Breast epithelium (tissue), 4 donors: ENCODE measurements around the gene MARCKS. TPM values are rescaled to one million over a fixed set of nuclear protein-coding genes. Genes with fewer than 3 reads are reported as not detected.
A peak's percentile ranks its signal among the peaks of the same experiment; 100 is the strongest.

ENCODE experiments used
- DNase-seq, 2 donors: peaks; one replicate each; pipeline ENCODE4 v3.0.0-alpha.2; 2019; ENCODE audit warnings: low spot score in 2 of 2
- H3K27ac ChIP-seq, 2 donors: fragments of 200-600 bp; sonication (generic) in 1 of 2; one replicate each; pipeline ENCODE4 v1.5.1; 2016 to 2019; ENCODE audit warnings: mild to moderate bottlenecking in 1 of 2
- H3K27me3 ChIP-seq, 2 donors: fragments of 200-600 bp; sonication (generic) in 1 of 2; one replicate each; pipeline versions ENCODE4 v1.5.1 to v1.6.0; 2017 to 2019; ENCODE audit warnings: control low read depth in 1 of 2, mild to moderate bottlenecking in 1 of 2
- H3K36me3 ChIP-seq: fragments of 200-600 bp; one replicate; pipeline ENCODE4 v1.5.1; 2019
- H3K4me1 ChIP-seq, 2 donors: fragments of 200-600 bp; sonication (generic); one replicate each; pipeline ENCODE4 v1.5.1; 2016 to 2019; ENCODE audit warnings: control low read depth in 1 of 2
- H3K4me3 ChIP-seq, 3 donors: fragments of 200-600 bp; sonication (generic); 1 replicate in 2 of 3; 2 replicates in 1 of 3; pipeline ENCODE4 v1.5.1; 2016 to 2019; ENCODE audit warnings: mild to moderate bottlenecking in 3 of 3, moderate library complexity in 2 of 3
- H3K9me3 ChIP-seq, 2 donors: fragments of 200-600 bp; sonication (generic) in 1 of 2; one replicate each; pipeline ENCODE4 v1.5.1; 2016 to 2019; ENCODE audit warnings: control low read depth in 1 of 2
- CTCF ChIP-seq, 3 donors: fragments of 450-650 bp; IDR thresholded peaks; one replicate each; pipeline ENCODE4 v1.5.1; 2016 to 2017; ENCODE audit warnings: antibody characterized with exemption in 3 of 3, mild to moderate bottlenecking in 3 of 3, moderate library complexity in 3 of 3
- POLR2A ChIP-seq: fragments of 450-650 bp; IDR thresholded peaks from one replicate; pipeline ENCODE4 v1.6.1; 2016; ENCODE audit warnings: antibody characterized with exemption, mild to moderate bottlenecking, moderate library complexity
- POLR2AphosphoS5 ChIP-seq, 3 donors: sonication (generic); formaldehyde crosslinking; IDR thresholded peaks; one replicate each; pipeline ENCODE4 v1.6.1; 2017; ENCODE audit warnings: antibody characterized with exemption in 3 of 3
- intact Hi-C: fragments of 100-400 bp; cut with DNase I; formaldehyde crosslinking; loops from one replicate; pipeline ENCODE4 v1.15.1; 2023; ENCODE audit warnings: low total_unique reads
- total RNA-seq, 3 donors: library from RNA; depleted of rRNA; stranded (reverse); fragments of >200 nt; gene quantifications; one replicate each; pipeline ENCODE4 v1.1.0, GENCODE V29; 2016

Gene MARCKS
- total RNA-seq: 10 to 100 TPM; 19.8 to 54.4 (median 50.8) TPM

GRCh38 chr6:113856625-113857555 is at the start of gene MARCKS:
Gene MARCKS (plus strand): TSS chr6:113857345. CDS start chr6:113857746, 401 bp downstream.
- peak within 1 kb of the TSS; percentile 97 to 98 for H3K27ac ChIP-seq
- peak in 2 of 3 donors; percentile 13 to 78 for TF ChIP-seq POLR2AphosphoS5 (IDR thresholded peaks at IDR 0.05)
- TF ChIP-seq CTCF (IDR thresholded peaks at IDR 0.05): no peak
- peak; percentile 56 for TF ChIP-seq POLR2A
- no peaks in the 10 kb centered on the region for H3K36me3 ChIP-seq
- H3K4me1 ChIP-seq: no peaks in the 10 kb centered on the region
- DNase-seq: peak; percentile 77 to 79
- intact Hi-C loops: no loop called here
- H3K9me3 ChIP-seq: no peaks in the 10 kb centered on the region
- no peaks in the 10 kb centered on the region for H3K27me3 ChIP-seq
- H3K4me3 ChIP-seq: peak within 1 kb of the TSS; percentile 70 to 80 (median 70)

GRCh38 chr6:113809826-113810225 is 47.3 kb upstream of the MARCKS start:
- Histone ChIP-seq H3K9me3 (no peaks in the 10 kb centered on the region), H3K27ac (no peak overlapping the region), H3K36me3 (no peaks in the 10 kb centered on the region), H3K27me3 (no peaks in the 10 kb centered on the region), H3K4me1 (no peaks in the 10 kb centered on the region), H3K4me3 (no peak overlapping the region)
- TF ChIP-seq POLR2AphosphoS5 (IDR thresholded peaks at IDR 0.05) (no peak), CTCF (IDR thresholded peaks at IDR 0.05) (no peak), POLR2A (no peak)
- DNase-seq: no peak
- intact Hi-C loops: no loop called here

GRCh38 chr6:113813142-113813541 is 44.0 kb upstream of the MARCKS start:
- no peaks in the 10 kb centered on the region for H3K4me1 ChIP-seq
- H3K27ac ChIP-seq: peak overlapping the region; percentile 53 to 69
- intact Hi-C loops: no loop called here
- no peak for TF ChIP-seq POLR2A
- TF ChIP-seq POLR2AphosphoS5 (IDR thresholded peaks at IDR 0.05): no peak
- no peak for TF ChIP-seq CTCF (IDR thresholded peaks at IDR 0.05)
- no peak for DNase-seq
- no peaks in the 10 kb centered on the region for H3K27me3 ChIP-seq
- H3K36me3 ChIP-seq: no peaks in the 10 kb centered on the region
- no peaks in the 10 kb centered on the region for H3K9me3 ChIP-seq
- H3K4me3 ChIP-seq: no peak overlapping the region

GRCh38 chr6:113818578-113818977 is 38.6 kb upstream of the MARCKS start:
- H3K4me3 ChIP-seq: no peak overlapping the region
- H3K9me3 ChIP-seq: no peaks in the 10 kb centered on the region
- intact Hi-C loops: no loop called here
- no peak overlapping the region for H3K27ac ChIP-seq
- TF ChIP-seq CTCF (IDR thresholded peaks at IDR 0.05): no peak
- TF ChIP-seq POLR2AphosphoS5 (IDR thresholded peaks at IDR 0.05): no peak
- no peak for TF ChIP-seq POLR2A
- H3K27me3 ChIP-seq: no peaks in the 10 kb centered on the region
- H3K36me3 ChIP-seq: no peaks in the 10 kb centered on the region
- DNase-seq: no peak
- no peaks in the 10 kb centered on the region for H3K4me1 ChIP-seq

GRCh38 chr6:113819169-113819830 is 37.8 kb upstream of the MARCKS start:
- intact Hi-C loops: no loop called here
- H3K27me3 ChIP-seq: no peaks in the 10 kb centered on the region
- TF ChIP-seq CTCF (IDR thresholded peaks at IDR 0.05) (no peak), POLR2AphosphoS5 (IDR thresholded peaks at IDR 0.05) (no peak), POLR2A (no peak)
- H3K4me1 ChIP-seq: no peaks in the 10 kb centered on the region
- H3K9me3 ChIP-seq: no peaks in the 10 kb centered on the region
- H3K27ac ChIP-seq: peak overlapping the region in 1 of 2 donors; percentile 3
- DNase-seq: peak in 1 of 2 donors; percentile 59
- no peak overlapping the region for H3K4me3 ChIP-seq
- no peaks in the 10 kb centered on the region for H3K36me3 ChIP-seq
